Measurements from ENCODE around the gene ZCCHC4.

DNA sequence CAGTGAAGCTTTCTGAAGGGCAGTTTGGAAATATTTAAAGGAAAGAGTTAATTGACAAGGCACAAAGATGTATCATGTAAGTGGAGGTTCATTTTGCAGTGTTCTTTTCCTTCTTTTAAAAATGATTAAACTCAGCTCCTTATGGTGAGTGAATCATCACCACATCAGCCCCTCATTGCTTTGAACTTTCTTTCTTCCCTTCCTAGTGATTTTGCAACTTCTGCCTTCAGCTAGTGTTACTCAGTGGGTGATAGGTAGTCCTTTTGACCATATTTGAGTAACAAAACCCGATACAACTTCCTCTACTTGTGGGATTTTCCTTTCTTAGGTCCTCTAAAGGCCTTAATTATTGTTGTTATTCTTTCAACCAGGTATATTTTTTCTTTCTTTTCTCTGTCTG, 8.2 kb downstream of the ZCCHC4 start:
- TF ChIP-seq ARNTL (CRISPR knock-in tag; IDR thresholded peaks at IDR 0.05; ENCODE audit: borderline replicate concordance, low read depth), result no peak
- no peak for TF ChIP-seq BACH2 (CRISPR knock-in tag; IDR thresholded peaks at IDR 0.05; ENCODE audit: borderline replicate concordance)

Data from SK-N-SH treated with all-trans-retinoic acid at 6 μM for 48 hours (cell line).